Liver (tissue), 9 donors: ENCODE measurements around the gene CWC27. TPM values are rescaled to one million over a fixed set of nuclear protein-coding genes. Genes with fewer than 3 reads are reported as not detected.

Experiments
- DNase-seq: peaks from one replicate; pipeline ENCODE4 v3.0.0-alpha.2; 2017; ENCODE audit warnings: low spot score
- H3K27ac ChIP-seq, 2 donors: one replicate each; pipeline ENCODE4 v1.7.0; 2013; ENCODE audit warnings: inconsistent platforms in 2 of 2, low read length in 2 of 2, control low read depth in 1 of 2, low read depth in 1 of 2, mild to moderate bottlenecking in 1 of 2
- H3K27me3 ChIP-seq, 4 donors: one replicate each; pipeline versions ENCODE4 v1.6.1 to v1.7.0; 2013; ENCODE audit warnings: low read length in 3 of 4, inconsistent platforms in 1 of 4, mild to moderate bottlenecking in 1 of 4, moderate library complexity in 1 of 4; ENCODE audit not compliant: control insufficient read depth in 4 of 4, insufficient read depth in 4 of 4
- H3K36me3 ChIP-seq, 4 donors: one replicate each; pipeline versions ENCODE4 v1.6.1 to v1.7.0; 2013; ENCODE audit warnings: low read length in 3 of 4, mild to moderate bottlenecking in 3 of 4, low read depth in 1 of 4, moderate library complexity in 1 of 4; ENCODE audit not compliant: control insufficient read depth in 4 of 4, insufficient read depth in 3 of 4
- H3K4me1 ChIP-seq, 4 donors: one replicate each; pipeline versions ENCODE4 v1.6.1 to v1.7.0; 2013; ENCODE audit warnings: low read length in 3 of 4, mild to moderate bottlenecking in 3 of 4, moderate library complexity in 1 of 4; ENCODE audit not compliant: control insufficient read depth in 4 of 4, insufficient read depth in 4 of 4
- H3K4me3 ChIP-seq, 3 donors: one replicate each; pipeline versions ENCODE4 v1.6.1 to v1.7.0; 2013; ENCODE audit warnings: low read length in 3 of 3, control low read depth in 1 of 3, low read depth in 1 of 3, mild to moderate bottlenecking in 1 of 3
- H3K9ac ChIP-seq, 2 donors: one replicate each; pipeline ENCODE4 v1.7.0; 2013; ENCODE audit warnings: low read length in 2 of 2, mild to moderate bottlenecking in 2 of 2, moderate library complexity in 2 of 2, control low read depth in 1 of 2, low read depth in 1 of 2
- H3K9me3 ChIP-seq, 4 donors: one replicate each; pipeline versions ENCODE4 v1.6.1 to v1.7.0; 2013; ENCODE audit warnings: low read length in 3 of 4; ENCODE audit not compliant: control insufficient read depth in 4 of 4
- EGR1 ChIP-seq, 2 donors: IDR thresholded peaks; 2 replicates each; pipeline ENCODE4 v1.6.1; 2016 to 2018; ENCODE audit warnings: antibody characterized with exemption in 2 of 2, low read depth in 2 of 2
- FOXA2 ChIP-seq: IDR thresholded peaks from 2 replicates; pipeline ENCODE4 v1.6.1; 2016; ENCODE audit warnings: antibody characterized with exemption
- GABPA ChIP-seq, 2 donors: IDR thresholded peaks in 1 of 2; conservative IDR thresholded peaks in 1 of 2; 2 replicates each; pipeline ENCODE4 v1.6.1; 2016; ENCODE audit warnings: antibody characterized with exemption in 2 of 2, mild to moderate bottlenecking in 1 of 2, moderate library complexity in 1 of 2
- HNF4A ChIP-seq, 2 donors: conservative IDR thresholded peaks; 2 replicates each; pipeline ENCODE4 v1.6.1; 2016; ENCODE audit warnings: antibody characterized with exemption in 2 of 2, mild to moderate bottlenecking in 2 of 2
- HNF4G ChIP-seq: IDR thresholded peaks from 2 replicates; pipeline ENCODE4 v1.6.1; 2016; ENCODE audit warnings: antibody characterized with exemption
- MAX ChIP-seq: IDR thresholded peaks from 2 replicates; pipeline ENCODE4 v1.6.1; 2016; ENCODE audit warnings: antibody characterized with exemption
- NR2F2 ChIP-seq: IDR thresholded peaks from 2 replicates; pipeline ENCODE4 v1.6.1; 2016; ENCODE audit warnings: antibody characterized with exemption
- RAD21 ChIP-seq, 2 donors: IDR thresholded peaks; 2 replicates each; pipeline ENCODE4 v1.6.1; 2016; ENCODE audit warnings: antibody characterized with exemption in 2 of 2, mild to moderate bottlenecking in 2 of 2
- RXRA ChIP-seq, 2 donors: IDR thresholded peaks; 2 replicates each; pipeline ENCODE4 v1.6.1; 2017 to 2018; ENCODE audit warnings: antibody characterized with exemption in 2 of 2, mild to moderate bottlenecking in 1 of 2
- TAF1 ChIP-seq: conservative IDR thresholded peaks from 2 replicates; pipeline ENCODE4 v1.6.1; 2016; ENCODE audit warnings: antibody characterized with exemption, mild to moderate bottlenecking
- YY1 ChIP-seq: IDR thresholded peaks from 2 replicates; pipeline ENCODE4 v1.6.1; 2016; ENCODE audit warnings: antibody characterized with exemption, mild to moderate bottlenecking
- WGBS: extraction: QIAGEN DNeasy Blood & Tissue Kit; methylation state at CpG from one replicate; pipeline ENCODE4 v1.1.7; 2013; 5-methylcytosine and 5-hydroxymethylcytosine counted together
- polyA plus RNA-seq, 2 donors: library from polyadenylated mRNA; stranded (reverse) in 1 of 2; unstranded in 1 of 2; fragments of 200-250 nt in 1 of 2; fragments of >200 nt in 1 of 2; fragmentation: Nextera tagmentation in 1 of 2; extraction: Ambion mirVana in 1 of 2; gene quantifications; one replicate each; pipeline versions ENCODE4 v1.2.1 to v1.2.3, GENCODE V29; 2013 to 2015
- total RNA-seq, 2 donors: library from RNA; depleted of rRNA; stranded (reverse); fragments of >200 nt; gene quantifications; one replicate each; pipeline ENCODE4 v1.2.3, GENCODE V29; 2014
- TF ChIP-seq, protein P1 (sequence below): fragments of 150-350 bp; IDR thresholded peaks from 2 replicates; pipeline ENCODE4 v1.5.1; 2017; ENCODE audit warnings: improper control_type of control experiment, low read depth, low read length; ENCODE audit not compliant: missing input control
- TF ChIP-seq, protein P2 (sequence below): IDR thresholded peaks from 2 replicates; pipeline ENCODE4 v1.6.1; 2016; ENCODE audit warnings: antibody characterized with exemption
- donor health status: healthy.
- donor health status: healthy.
- donor health status: healthy.
- donor health status: healthy.
- donor health status: healthy.

CWC27 gene
- total and polyA plus RNA-seq, 4 donors, result 3.9 to 9.8 (median 6.0) TPM

DNA sequence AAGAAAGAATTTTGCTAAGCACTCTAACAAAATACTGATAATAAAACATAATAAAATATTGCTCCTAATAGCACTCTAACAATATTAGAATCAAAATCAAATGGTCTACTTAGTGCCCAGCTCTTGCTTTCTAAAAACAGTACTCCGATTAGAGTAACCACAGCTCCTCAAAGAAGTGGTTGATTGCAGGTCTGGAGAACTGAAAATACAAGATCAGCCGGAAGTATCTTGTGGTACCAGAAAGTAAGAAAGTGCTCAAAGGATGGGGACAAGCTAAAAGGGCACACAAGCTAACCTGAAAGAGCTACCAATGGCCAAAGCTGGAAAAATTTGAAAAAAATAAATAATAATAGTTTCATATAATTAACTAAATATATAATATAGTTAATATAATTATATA, 119.2 kb downstream of the CWC27 start:
- Histone ChIP-seq H3K9ac (no peak overlapping the region), H3K27me3 (no peaks in the 10 kb centered on the region), H3K27ac (no peak overlapping the region), H3K4me3 (no peak overlapping the region), H3K36me3 (no peaks in the 10 kb centered on the region), H3K4me1 (no peaks in the 10 kb centered on the region), H3K9me3 (no peaks in the 10 kb centered on the region)
- TF ChIP-seq RAD21 (IDR thresholded peaks at IDR 0.05) (no peak), RXRA (IDR thresholded peaks at IDR 0.05) (no peak), HNF4A (conservative IDR thresholded peaks at IDR 0.05) (no peak), YY1 (no peak), TAF1 (no peak), FOXA2 (no peak), GABPA (IDR thresholded peaks at IDR 0.05 in 1 of 2, conservative IDR thresholded peaks at IDR 0.05 in 1 of 2) (no peak), HNF4G (no peak), EGR1 (IDR thresholded peaks at IDR 0.05; ENCODE audit: low read depth in 2 of 2) (no peak), NR2F2 (no peak)
- TF ChIP-seq, protein P1, sequence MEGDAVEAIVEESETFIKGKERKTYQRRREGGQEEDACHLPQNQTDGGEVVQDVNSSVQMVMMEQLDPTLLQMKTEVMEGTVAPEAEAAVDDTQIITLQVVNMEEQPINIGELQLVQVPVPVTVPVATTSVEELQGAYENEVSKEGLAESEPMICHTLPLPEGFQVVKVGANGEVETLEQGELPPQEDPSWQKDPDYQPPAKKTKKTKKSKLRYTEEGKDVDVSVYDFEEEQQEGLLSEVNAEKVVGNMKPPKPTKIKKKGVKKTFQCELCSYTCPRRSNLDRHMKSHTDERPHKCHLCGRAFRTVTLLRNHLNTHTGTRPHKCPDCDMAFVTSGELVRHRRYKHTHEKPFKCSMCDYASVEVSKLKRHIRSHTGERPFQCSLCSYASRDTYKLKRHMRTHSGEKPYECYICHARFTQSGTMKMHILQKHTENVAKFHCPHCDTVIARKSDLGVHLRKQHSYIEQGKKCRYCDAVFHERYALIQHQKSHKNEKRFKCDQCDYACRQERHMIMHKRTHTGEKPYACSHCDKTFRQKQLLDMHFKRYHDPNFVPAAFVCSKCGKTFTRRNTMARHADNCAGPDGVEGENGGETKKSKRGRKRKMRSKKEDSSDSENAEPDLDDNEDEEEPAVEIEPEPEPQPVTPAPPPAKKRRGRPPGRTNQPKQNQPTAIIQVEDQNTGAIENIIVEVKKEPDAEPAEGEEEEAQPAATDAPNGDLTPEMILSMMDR, result no peak
- TF ChIP-seq, protein P2, sequence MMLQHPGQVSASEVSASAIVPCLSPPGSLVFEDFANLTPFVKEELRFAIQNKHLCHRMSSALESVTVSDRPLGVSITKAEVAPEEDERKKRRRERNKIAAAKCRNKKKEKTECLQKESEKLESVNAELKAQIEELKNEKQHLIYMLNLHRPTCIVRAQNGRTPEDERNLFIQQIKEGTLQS, result no peak
- 93% methylated on average over 2 of the region's 2 CpGs for WGBS
- DNase-seq, result no peak

DNA sequence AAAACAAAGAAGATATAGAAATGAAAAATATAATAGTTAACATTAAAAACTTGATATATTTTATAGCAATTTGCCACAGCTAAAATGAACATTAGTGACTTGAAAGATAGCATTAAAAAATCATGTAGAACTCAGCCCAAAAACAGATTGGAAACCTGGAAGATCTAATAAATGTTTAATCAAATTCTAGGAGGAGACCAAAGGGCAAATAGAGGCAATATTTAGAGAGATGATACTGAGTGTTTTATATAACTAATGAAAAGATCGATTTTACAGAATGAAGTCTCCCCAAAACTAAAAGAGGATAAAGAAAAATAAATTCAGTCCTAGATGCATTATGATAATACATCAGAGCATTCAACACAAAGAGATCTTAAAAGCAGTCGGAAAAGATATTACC, 127.0 kb downstream of the CWC27 start:
- TF ChIP-seq HNF4A (conservative IDR thresholded peaks at IDR 0.05) (peak; percentile 35 to 67), HNF4G (no peak), NR2F2 (no peak)

DNA sequence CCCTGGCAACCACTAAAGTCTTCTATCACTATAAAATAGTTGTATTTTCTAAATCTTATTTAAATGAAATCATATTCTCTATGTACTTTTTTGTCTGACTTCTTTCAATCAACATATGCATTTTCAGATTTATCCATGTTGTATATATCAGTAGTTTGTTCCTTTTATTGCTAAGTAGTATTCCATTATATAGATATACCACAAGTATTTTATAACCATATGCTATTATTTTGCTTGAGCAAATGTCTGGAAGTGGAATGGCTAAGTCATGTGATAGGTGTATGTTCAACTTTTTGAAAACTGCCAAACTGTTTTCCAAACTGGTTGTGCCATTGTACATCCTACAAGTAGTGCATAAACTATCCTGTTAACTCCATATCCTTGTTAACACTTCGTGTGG, 131.1 kb downstream of the CWC27 start:
- Histone ChIP-seq H3K9me3 (no peaks in the 10 kb centered on the region), H3K9ac (no peak overlapping the region), H3K4me3 (no peak overlapping the region), H3K4me1 (peaks cover 1 to 14% (median 5%) of the 10 kb centered on the region in 4 donors), H3K27me3 (no peaks in the 10 kb centered on the region), H3K36me3 (no peaks in the 10 kb centered on the region), H3K27ac (no peak overlapping the region)
- WGBS, result 87% methylated on average over 1 of the region's 1 CpG
- TF ChIP-seq MAX (no peak), RXRA (IDR thresholded peaks at IDR 0.05) (no peak), YY1 (no peak)
- no peak for DNase-seq

More for the DNA sequence above, 127.0 kb downstream of the CWC27 start:
- no peak for DNase-seq
- H3K4me1 ChIP-seq, result peaks cover 5 to 21% (median 7%) of the 10 kb centered on the region in 4 donors
- no peak overlapping the region for H3K27ac ChIP-seq
- no peak overlapping the region for H3K9ac ChIP-seq
- 45% methylated on average over 2 of the region's 2 CpGs for WGBS
- H3K9me3 ChIP-seq, result no peaks in the 10 kb centered on the region
- H3K36me3 ChIP-seq, result no peaks in the 10 kb centered on the region
- no peak overlapping the region for H3K4me3 ChIP-seq
- no peaks in the 10 kb centered on the region for H3K27me3 ChIP-seq
